ENCODE data around the gene UBA3.
A peak's percentile ranks its signal among the peaks of the same experiment; 100 is the strongest.

UBA3 gene

DNA sequence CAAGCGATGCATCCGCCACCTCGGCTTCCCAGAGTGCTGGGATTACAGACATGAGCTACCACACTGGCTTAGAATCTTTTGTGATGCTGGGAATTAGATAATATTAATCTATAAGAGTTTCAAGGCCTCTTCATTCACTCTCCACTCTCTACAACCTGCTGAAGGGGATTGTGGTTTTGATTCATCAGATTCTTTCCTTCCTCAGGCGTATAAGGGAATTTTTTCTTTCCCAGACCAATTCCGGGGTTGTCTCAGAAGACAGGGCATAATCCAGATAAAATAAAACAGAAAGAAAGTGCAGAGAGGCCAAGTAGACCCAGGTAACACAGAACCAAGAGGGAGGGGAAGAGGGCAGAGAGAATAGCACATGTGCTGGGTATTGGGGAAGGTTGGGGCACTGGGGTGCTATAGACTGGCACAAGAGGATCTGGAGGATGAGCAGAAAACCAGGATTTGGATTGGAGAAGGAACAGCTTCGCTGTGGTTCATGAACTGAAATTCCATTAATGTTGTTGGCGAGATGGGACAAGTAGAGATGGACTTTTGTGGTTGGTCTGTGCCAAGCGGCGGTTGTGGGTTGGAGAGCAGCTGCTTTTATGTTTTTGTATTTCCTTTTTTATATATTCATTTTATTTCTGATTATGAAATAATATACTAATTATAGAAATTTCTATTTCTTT is 17.4 kb upstream of the UBA3 start:
- no peak for DNase-seq (ENCODE audit: low spot score)

- no peak for DNase-seq (ENCODE audit: low spot score)
Observed at GRCh38 chr3:69096299-69096698, 16.1 kb upstream of the UBA3 start.

GRCh38 chr3:69095636-69096035 is 15.5 kb upstream of the UBA3 start:
- no peak for DNase-seq (ENCODE audit: low spot score)

DNA sequence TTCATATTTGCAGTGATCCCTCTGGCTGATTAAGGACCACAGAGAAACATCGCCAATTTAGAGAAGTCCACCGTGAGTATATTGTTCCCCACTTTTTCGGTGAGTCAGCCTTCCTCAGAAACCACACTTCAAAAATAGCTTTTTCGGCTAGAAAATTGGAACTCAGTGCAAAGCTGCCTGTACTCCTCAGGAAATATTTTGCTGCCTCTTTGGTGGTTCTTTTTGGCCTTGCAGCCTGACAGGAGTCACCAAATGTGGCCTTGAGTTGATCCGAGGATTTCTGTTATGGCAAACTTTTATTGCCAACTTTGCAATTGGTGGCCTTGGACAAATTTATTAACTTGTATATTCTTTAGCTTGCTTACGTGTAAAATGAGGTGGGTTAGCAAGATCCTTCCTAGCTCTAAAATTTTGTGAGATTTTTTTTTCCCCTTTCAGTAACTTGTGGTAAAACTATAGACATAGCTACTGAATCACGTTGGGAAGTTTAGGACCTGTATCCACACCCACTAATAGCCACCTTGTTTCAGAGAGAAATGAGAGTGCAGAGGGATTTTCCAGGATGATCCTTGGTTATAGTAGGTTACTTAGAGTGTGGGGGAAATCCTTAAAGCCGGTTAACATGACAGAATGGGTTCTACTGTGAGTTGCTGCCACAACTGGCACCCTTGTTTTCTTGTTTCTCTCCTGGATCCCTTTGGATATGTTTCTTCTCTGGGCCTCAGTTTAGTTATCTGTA is 14.5 kb upstream of the UBA3 start:
- DNase-seq (ENCODE audit: low spot score): peak; percentile 50

DNA sequence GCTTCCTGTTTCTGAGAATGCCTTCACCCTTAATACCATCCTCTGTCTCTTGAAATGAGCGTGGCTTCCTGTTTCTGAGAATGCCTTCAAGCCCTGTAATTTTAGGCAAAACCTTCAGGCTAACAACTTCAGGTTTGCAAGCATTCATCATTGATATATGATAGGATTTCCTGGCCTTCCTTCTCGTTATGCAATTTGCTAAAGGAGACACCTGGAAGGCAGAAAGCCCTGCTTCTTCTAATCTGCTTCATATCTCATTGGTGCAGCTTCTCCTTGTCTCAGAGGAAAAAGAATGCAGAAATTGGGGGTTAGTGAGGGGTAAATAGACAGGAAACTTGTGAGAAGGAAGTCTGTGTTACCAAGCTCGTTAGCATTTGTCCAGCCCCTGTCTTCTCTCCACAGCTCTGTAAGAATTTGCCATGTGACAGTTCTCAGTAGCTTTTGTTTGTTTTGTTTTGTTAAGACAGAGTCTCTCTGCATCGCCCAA is 11.9 kb upstream of the UBA3 start:
- DNase-seq (ENCODE audit: low spot score): no peak

GRCh38 chr3:69091389-69092029 is 11.3 kb upstream of the UBA3 start:
- no peak for DNase-seq (ENCODE audit: low spot score)

- peak; percentile 73 for DNase-seq (ENCODE audit: low spot score)
Observed at GRCh38 chr3:69090021-69090420, 9.9 kb upstream of the UBA3 start.

DNA sequence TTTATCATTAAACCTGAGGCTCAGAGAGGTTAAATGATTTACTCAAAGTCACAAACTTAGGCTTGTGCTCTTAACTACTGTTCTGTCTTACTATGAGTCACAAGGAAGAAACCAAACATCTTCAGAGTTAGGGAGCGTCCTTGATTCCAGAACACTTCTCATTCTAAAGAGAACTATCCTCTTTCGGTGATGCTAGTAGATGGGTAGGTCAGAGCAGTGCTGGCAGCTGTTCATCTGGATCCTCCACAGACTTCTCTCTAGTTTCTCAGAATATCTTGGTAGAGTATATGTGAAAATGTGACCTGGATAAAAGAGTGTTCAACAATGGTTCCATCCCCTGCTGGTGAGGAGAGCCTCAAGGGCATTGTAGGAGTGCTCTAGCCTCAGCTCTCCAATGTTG is 7.9 kb upstream of the UBA3 start:
- peak; percentile 25 for DNase-seq (ENCODE audit: low spot score)

- DNase-seq (ENCODE audit: low spot score): no peak
Observed at GRCh38 chr3:69087030-69087791, 7.0 kb upstream of the UBA3 start.

- peak; percentile 65 for DNase-seq (ENCODE audit: low spot score)
Observed at GRCh38 chr3:69085833-69086722, 5.9 kb upstream of the UBA3 start.

GRCh38 chr3:69085168-69085832 is 5.1 kb upstream of the UBA3 start:
- DNase-seq (ENCODE audit: low spot score): peak; percentile 44

DNA sequence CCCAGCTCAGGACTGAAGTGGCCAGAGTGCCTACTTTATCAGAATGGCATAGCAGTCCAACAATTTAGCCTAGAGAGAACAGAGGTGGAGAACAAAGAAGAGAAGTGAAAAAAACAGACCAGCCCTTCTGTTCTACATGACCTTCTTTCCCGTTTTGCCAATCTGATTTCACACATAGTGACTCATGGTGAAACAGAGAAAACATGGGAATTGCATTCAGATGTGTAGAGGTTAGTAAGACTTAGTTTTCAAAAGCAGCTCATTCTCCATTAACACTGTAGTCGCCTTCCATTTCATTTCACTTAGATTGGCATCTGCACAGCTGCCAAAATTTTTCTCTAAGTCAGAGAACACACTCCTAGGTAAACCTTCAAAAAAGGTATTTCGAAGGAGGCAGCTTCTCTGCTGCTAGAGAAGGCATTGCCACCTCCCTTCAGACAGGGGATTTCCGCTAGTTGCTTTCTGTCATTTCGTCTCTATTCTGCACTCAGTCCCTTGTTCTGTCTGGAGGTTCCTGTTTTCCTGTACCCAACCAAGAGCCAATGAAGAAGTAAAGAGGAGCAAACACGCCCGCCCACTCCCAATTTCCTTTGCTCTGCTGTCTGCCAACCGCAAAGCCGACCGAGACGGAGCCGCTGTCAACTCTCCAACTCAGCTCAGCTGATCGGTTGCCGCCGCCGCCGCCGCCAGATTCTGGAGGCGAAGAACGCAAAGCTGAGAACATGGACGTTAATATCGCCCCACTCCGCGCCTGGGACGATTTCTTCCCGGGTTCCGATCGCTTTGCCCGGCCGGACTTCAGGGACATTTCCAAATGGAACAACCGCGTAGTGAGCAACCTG is 4.4 kb upstream of the UBA3 start, which contains the start of gene ARL6IP5:
TSS of gene ARL6IP5 (plus strand) at position 612 of the 842 bp plus-strand sequence. CDS start at position 723, 111 bp downstream.
- peak; percentile 73 for DNase-seq (ENCODE audit: low spot score)

GRCh38 chr3:69082805-69083204 is 2.6 kb upstream of the UBA3 start:
- DNase-seq (ENCODE audit: low spot score): peak; percentile 69

- DNase-seq (ENCODE audit: low spot score): no peak
Observed at GRCh38 chr3:69082361-69082760, 2.2 kb upstream of the UBA3 start.

DNA sequence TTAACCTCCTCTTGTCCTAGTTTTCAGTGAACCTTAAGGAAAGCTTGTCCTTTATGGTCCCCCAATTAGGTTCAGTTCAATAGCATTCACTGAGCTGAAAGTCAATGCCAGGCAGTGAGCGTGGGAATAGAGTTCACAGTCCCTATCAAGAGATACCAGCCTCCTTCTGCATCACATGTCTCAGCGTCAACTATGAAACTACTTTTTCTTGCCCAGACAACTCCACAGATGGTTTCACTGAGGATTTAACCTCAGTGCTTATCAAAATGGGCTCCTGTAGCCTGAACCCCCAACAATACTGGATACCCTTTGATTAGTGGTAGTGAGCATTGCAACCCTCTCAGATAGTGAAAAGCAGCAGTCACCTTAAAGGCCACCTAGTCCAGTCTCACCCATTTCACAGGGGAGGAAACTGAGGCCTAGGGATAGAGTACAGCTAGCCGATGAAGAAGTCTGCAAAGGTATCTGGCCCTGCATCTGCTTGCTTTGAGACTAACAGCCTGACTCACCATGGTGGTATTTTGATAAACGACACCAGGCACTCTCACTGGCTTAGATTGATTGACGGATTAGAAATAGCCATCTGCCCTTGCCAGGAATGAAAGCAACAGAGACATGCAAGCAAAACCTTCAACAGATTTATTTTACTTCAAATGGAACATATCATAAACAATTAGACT is 1.6 kb upstream of the UBA3 start:
- no peak for DNase-seq (ENCODE audit: low spot score)

DNA sequence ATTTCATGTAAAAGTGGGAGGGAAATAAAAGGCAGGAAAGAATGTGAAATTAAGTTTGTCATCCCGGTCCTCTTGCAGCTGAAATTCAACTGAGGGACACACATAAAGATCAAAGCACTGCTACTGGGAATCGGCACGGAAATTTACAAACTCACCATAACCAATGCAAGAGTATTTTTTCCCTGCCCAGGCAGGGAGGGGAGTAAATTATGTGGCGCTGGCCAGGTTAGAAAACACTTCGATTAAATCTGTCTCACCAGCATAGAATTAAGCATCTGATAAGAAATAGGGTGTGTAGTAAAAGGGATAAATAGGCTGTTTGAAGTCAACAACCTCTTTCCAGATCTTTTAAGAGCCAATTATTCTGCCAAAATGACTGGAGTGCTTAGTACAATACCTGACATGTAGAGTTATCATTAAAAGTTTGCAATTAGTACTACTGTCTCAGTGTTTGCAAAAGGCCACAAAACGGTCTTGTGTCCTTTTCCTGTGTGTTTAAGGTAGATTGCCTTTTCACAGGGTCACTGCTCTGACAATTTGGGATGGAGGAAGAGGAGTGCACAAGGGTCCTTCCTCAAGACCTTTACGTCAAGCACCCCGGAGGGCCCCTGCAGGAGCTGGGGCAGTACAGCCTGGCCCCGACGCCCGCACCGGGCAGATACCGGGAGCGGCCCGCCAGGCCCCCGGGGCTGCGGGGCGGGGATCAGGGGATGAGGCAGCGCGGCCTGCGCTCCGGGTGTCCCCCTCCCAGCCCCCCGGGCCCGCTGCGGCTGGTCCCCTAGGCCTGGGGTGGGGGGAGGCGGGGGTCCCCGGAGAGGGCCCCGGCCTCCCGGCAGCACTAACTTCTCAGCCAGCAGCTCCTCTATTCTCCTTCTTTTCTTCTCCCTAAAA is 651 bp downstream of the UBA3 start:
- peak; percentile 59 for DNase-seq (ENCODE audit: low spot score)

DNA sequence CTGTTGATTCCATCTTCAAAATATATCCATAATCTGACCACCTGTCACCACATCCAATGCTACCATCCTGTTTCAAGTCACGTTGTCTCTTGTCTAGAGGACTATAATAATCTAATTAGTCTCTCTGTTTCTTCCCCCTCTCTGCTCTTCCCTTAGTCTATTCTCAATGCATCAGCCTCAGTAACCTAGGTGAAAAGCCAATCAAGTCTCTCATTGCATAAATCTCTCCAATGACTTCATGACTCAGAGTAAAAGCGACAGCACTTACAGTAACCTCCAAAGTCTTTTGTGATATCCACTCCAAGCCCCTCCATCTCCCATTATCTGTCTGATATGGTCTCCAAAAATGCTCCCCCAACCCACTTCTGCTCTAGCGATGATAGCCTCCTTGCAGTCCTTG is 7.2 kb downstream of the UBA3 start:
- DNase-seq (ENCODE audit: low spot score): no peak

DNA sequence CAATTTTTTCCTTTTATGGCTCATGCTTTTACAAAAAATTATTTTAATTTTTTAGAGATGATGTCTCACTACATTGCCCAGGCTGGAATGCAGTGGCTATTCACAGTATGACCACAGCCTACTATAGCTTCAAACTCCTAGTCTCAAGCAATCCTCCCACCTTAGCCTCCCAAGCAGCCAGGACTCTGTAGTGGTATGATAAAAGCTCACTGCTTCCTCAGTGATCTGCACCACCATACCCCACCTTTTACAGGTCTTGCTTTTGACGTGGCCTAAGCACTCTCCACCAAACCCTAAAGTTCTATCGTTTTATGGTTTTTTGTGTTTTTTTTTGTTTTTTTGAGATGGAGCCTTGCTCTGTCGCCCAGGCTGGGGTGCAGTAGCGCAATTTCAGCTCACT is 14.0 kb downstream of the UBA3 start:
- DNase-seq (ENCODE audit: low spot score): no peak

Data from GM03348 (cell line).